Right lobe of liver (tissue), 6 donors: ENCODE measurements around the gene AMPH. TPM values are rescaled to one million over a fixed set of nuclear protein-coding genes. Genes with fewer than 3 reads are reported as not detected.
"Not testable (repeated sequence)": the region's sequence is repeated elsewhere in the genome, so short reads cannot be mapped to it uniquely, and the experiment has no call there.

ENCODE experiments used
- ATAC-seq, 4 donors: fragments of 200-7000 bp; cut with Tn5 transposase; one replicate each; pipeline ENCODE4 v1.9.1; 2020; ENCODE audit warnings: mild to moderate bottlenecking in 4 of 4, moderate library complexity in 4 of 4
- DNase-seq, 3 donors: peaks; one replicate each; pipeline ENCODE4 v3.0.0-alpha.2; 2020
- H3K27ac ChIP-seq, 3 donors: fragments of 200-600 bp; one replicate each; pipeline ENCODE4 v1.8.0; 2022
- H3K27me3 ChIP-seq, 2 donors: fragments of 200-600 bp; one replicate each; pipeline ENCODE4 v1.8.0; 2022
- H3K36me3 ChIP-seq, 4 donors: fragments of 200-600 bp; sonication (generic) in 1 of 4; one replicate each; pipeline versions ENCODE4 v1.5.1 to v1.8.0; 2017 to 2022; ENCODE audit warnings: control low read depth in 1 of 4
- H3K4me1 ChIP-seq, 4 donors: fragments of 200-600 bp; sonication (generic) in 1 of 4; one replicate each; pipeline versions ENCODE4 v1.5.1 to v1.8.0; 2017 to 2022; ENCODE audit warnings: control low read depth in 1 of 4
- H3K4me3 ChIP-seq, 3 donors: fragments of 200-600 bp; one replicate each; pipeline ENCODE4 v1.8.0; 2022
- H3K9me3 ChIP-seq, 4 donors: fragments of 200-600 bp; sonication (generic) in 1 of 4; one replicate each; pipeline versions ENCODE4 v1.5.1 to v1.8.0; 2017 to 2022; ENCODE audit warnings: control low read depth in 1 of 4
- CTCF ChIP-seq, 4 donors: fragments of 200-600 bp in 3 of 4; fragments of 450-650 bp in 1 of 4; IDR thresholded peaks; one replicate each; pipeline versions ENCODE4 v1.5.1 to v1.8.0; 2016 to 2022; ENCODE audit warnings: antibody characterized with exemption in 4 of 4, mild to moderate bottlenecking in 2 of 4
- POLR2A ChIP-seq: fragments of 450-650 bp; IDR thresholded peaks from one replicate; pipeline ENCODE4 v1.6.1; 2017; ENCODE audit warnings: antibody characterized with exemption, mild to moderate bottlenecking
- WGBS: methylation state at CpG from one replicate; pipeline ENCODE4 v1.1.6; 2018; ENCODE audit warnings: low coverage, low lambda C conversion rate; ENCODE audit not compliant: insufficient coverage; ENCODE audit errors: missing lambda C conversion rate; 5-methylcytosine and 5-hydroxymethylcytosine counted together
- intact Hi-C, 2 donors: fragments of 100-400 bp; cut with DNase I; formaldehyde crosslinking; loops; one replicate each; pipeline versions ENCODE4 v1.11.2 to v1.14.1; 2022
- total RNA-seq, 6 experiments: library from RNA; depleted of rRNA in 2 of 6; stranded (reverse); fragments of >200 nt in 2 of 6; fragmentation: NEBNext Ultra II Directional in 3 of 6; extraction: Animal tissue kit (Norgen Biotek cat#: 25700) in 3 of 6; gene quantifications; one replicate each; pipeline versions ENCODE4 v1.1.0 to v1.2.4, GENCODE V29; 2016 to 2023
- donor health status: DM: no; HTN: yes; CAD: no.
- donor health status: DM: no; HTN: no; CAD: no.
- donor health status: DM: no; HTN: no; CAD: no.
- donor health status: DM: no; HTN: yes; CAD: no.
- donor health status: DM: no; HTN: yes; CAD: no.

The AMPH gene
- total RNA-seq, 6 experiments from 2014 or later = 0.20 to 0.67 (median 0.39) TPM

GRCh38 chr7:38367301-38367890 is 263.8 kb downstream of the AMPH start:
- TF ChIP-seq POLR2A (no peak), CTCF (IDR thresholded peaks at IDR 0.05) (no peak)
- H3K36me3 ChIP-seq = no peaks in the 10 kb centered on the region
- intact Hi-C loops = no loop called here
- H3K4me3 ChIP-seq = no peak overlapping the region
- ATAC-seq (no peak), DNase-seq (no peak)
- no peak overlapping the region for H3K27ac ChIP-seq
- WGBS = 62% methylated on average over 1 of the region's 1 CpG
- H3K27me3 ChIP-seq = no peaks in the 10 kb centered on the region
- no peaks in the 10 kb centered on the region for H3K4me1 ChIP-seq
- no peaks in the 10 kb centered on the region for H3K9me3 ChIP-seq

GRCh38 chr7:38363379-38363778 is 267.8 kb downstream of the AMPH start:
- intact Hi-C loops, H3K4me3 ChIP-seq, H3K27me3 ChIP-seq, H3K36me3 ChIP-seq, H3K4me1 ChIP-seq, H3K9me3 ChIP-seq, H3K27ac ChIP-seq: not testable (repeated sequence)
- peak; percentile 25 to 58 (median 49) for TF ChIP-seq CTCF (IDR thresholded peaks at IDR 0.05)
- ATAC-seq = peak; percentile 49 to 68 (median 56)
- peak in 2 of 3 donors; percentile 58 to 66 for DNase-seq
- 0% methylated on average over 3 of the region's 3 CpGs for WGBS

GRCh38 chr7:38362611-38363237 is 268.4 kb downstream of the AMPH start:
- H3K36me3 ChIP-seq, H3K4me3 ChIP-seq, H3K27me3 ChIP-seq, H3K4me1 ChIP-seq, DNase-seq, H3K27ac ChIP-seq, intact Hi-C loops, H3K9me3 ChIP-seq: not testable (repeated sequence)
- WGBS = 53% methylated on average over 8 of the region's 10 CpGs
- peak in 2 of 4 donors; percentile 7 to 11 for ATAC-seq

GRCh38 chr7:38360776-38361175 is 270.4 kb downstream of the AMPH start:
- Histone ChIP-seq H3K27ac (no peak overlapping the region), H3K36me3 (no peaks in the 10 kb centered on the region), H3K9me3 (no peaks in the 10 kb centered on the region), H3K27me3 (no peaks in the 10 kb centered on the region), H3K4me1 (no peaks in the 10 kb centered on the region), H3K4me3 (no peak overlapping the region)
- intact Hi-C loops = no loop called here
- WGBS = 26% methylated on average over 1 of the region's 1 CpG
- DNase-seq (no peak), ATAC-seq (no peak)
- TF ChIP-seq POLR2A (no peak), CTCF (IDR thresholded peaks at IDR 0.05) (no peak)

- H3K9me3 ChIP-seq, H3K4me1 ChIP-seq, H3K27me3 ChIP-seq, H3K4me3 ChIP-seq, H3K36me3 ChIP-seq, intact Hi-C loops: not testable (repeated sequence)
- TF ChIP-seq CTCF (IDR thresholded peaks at IDR 0.05) = peak; percentile 34 to 49 (median 42)
- ATAC-seq (peak; percentile 71 to 85 (median 82)), DNase-seq (peak; percentile 56 to 70 (median 68))
- H3K27ac ChIP-seq = peak overlapping the region in 1 of 3 donors; percentile 36
- WGBS = 26% methylated on average over 5 of the region's 5 CpGs
These were observed 272.0 kb downstream of the AMPH start for GRCh38 chr7:38359071-38359601.

GRCh38 chr7:38358273-38358831 is 272.8 kb downstream of the AMPH start:
- peak; percentile 57 to 77 (median 64) for ATAC-seq
- H3K27me3 ChIP-seq, H3K36me3 ChIP-seq, H3K9me3 ChIP-seq, H3K4me1 ChIP-seq, H3K4me3 ChIP-seq, intact Hi-C loops: not testable (repeated sequence)
- DNase-seq = peak in 1 of 3 donors; percentile 39
- WGBS = 69% methylated on average over 2 of the region's 6 CpGs
- peak overlapping the region in 1 of 3 donors; percentile 36 for H3K27ac ChIP-seq
